ENCODE data around the gene BLOC1S2. TPM values are rescaled to one million over a fixed set of nuclear protein-coding genes. Genes with fewer than 3 reads are reported as not detected.

BLOC1S2 gene
- total and polyA plus RNA-seq, 2 of the 8 experiments (the other 6 are each of a cell fraction or from before 2014, with no cell fraction given): 25.1 to 50.6 TPM

DNA sequence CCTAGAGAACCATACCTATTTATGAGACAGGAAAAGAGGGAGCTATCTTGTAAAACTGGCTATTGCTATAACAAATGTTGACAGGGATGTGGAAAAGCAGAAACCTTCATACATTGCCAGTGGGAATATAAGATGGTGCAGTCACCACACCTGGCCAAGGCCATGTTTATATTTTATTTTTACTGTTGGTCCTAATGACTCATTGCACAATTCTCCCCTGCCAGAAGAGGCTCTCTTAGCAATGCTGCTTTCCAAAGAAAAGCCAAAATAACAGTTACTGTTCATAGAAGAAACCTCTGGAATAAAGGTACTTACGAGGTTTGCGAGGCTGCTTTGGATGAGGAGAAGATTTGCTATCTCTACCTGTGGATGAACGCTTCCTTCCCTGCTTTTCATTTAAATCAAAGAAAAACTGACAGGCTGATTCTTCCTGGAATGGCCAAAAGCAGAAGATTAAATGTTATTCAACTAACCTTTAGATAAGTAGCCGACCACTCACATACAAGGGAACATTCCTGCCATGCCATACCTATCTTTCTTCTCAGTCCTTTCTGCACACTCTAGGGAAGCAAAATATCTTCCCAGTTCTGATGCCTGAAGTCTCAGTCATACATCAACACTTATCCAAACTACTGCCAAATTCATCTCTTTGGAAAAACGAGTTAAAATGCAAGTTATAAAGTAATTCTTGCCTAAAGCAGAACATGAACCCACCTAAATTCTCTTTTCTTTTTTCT is 40.8 kb downstream of the BLOC1S2 start (continued):
- TF ChIP-seq CHD7 (IDR thresholded peaks at IDR 0.05; ENCODE audit: insufficient replicate concordance, low read length): no peak
- no peak for TF ChIP-seq GTF2F1 (IDR thresholded peaks at IDR 0.05; ENCODE audit: borderline replicate concordance, low read depth, low read length)
- no peak for TF ChIP-seq CREB1 (IDR thresholded peaks at IDR 0.05)
- no peak for TF ChIP-seq KDM5A (IDR thresholded peaks at IDR 0.05; ENCODE audit: low read length)
- no peak for TF ChIP-seq CBX8 (IDR thresholded peaks at IDR 0.05; ENCODE audit: borderline replicate concordance, low read depth, low read length)
- no peak for TF ChIP-seq BACH1 (IDR thresholded peaks at IDR 0.05; ENCODE audit: low read length)
- no peak for TF ChIP-seq HDAC6 (IDR thresholded peaks at IDR 0.05; ENCODE audit: low read depth, low read length)
- no peak for TF ChIP-seq RBBP5 (IDR thresholded peaks at IDR 0.05; ENCODE audit: borderline replicate concordance, low read depth, low read length)
- TF ChIP-seq GABPA (IDR thresholded peaks at IDR 0.05; ENCODE audit: borderline replicate concordance, insufficient read depth, low read length): no peak
- TF ChIP-seq ZNF274 (IDR thresholded peaks at IDR 0.05; ENCODE audit: borderline replicate concordance, extremely low read depth, low read length): no peak
- TF ChIP-seq POLR2A (IDR thresholded peaks at IDR 0.05; ENCODE audit: control extremely low read depth in 1 of 2, low read depth in 2 of 2, low read length in 2 of 2): no peak
- TF ChIP-seq SIX5 (IDR thresholded peaks at IDR 0.05; ENCODE audit: low read depth, low read length): no peak
